Smooth muscle cell (in vitro differentiated cells): Measurements from ENCODE around the gene CAST. TPM values are rescaled to one million over a fixed set of nuclear protein-coding genes. Genes with fewer than 3 reads are reported as not detected.

Source experiments
- DNase-seq: peaks from one replicate; lab custom pipeline; 2025; ENCODE audit not compliant: unreplicated experiment; lab: John Stamatoyannopoulos, UW
- H2AFZ ChIP-seq: fragments of 200-600 bp; sonication (generic); 2 replicates; pipeline ENCODE4 v1.6.0; 2016; ENCODE audit warnings: antibody characterized with exemption, low read depth, mild to moderate bottlenecking
- H3F3A ChIP-seq: fragments of 200-600 bp; sonication (generic); 2 replicates; pipeline ENCODE4 v1.6.0; 2017; ENCODE audit warnings: antibody characterized with exemption, low read depth
- H3K27ac ChIP-seq: fragments of 200-600 bp; sonication (generic); 2 replicates; pipeline ENCODE4 v1.5.1; 2016; ENCODE audit warnings: low read depth, mild to moderate bottlenecking
- H3K27me3 ChIP-seq: fragments of 200-600 bp; sonication (generic); 2 replicates; pipeline ENCODE4 v1.6.1; 2016; ENCODE audit warnings: low read depth, mild to moderate bottlenecking
- H3K36me3 ChIP-seq: fragments of 200-600 bp; sonication (generic); 2 replicates; pipeline ENCODE4 v1.5.1; 2016; ENCODE audit warnings: low read depth
- H3K4me1 ChIP-seq: fragments of 200-600 bp; sonication (generic); 2 replicates; pipeline ENCODE4 v1.5.1; 2016; ENCODE audit warnings: low read depth
- H3K4me2 ChIP-seq: fragments of 200-600 bp; sonication (generic); 2 replicates; pipeline ENCODE4 v1.6.0; 2016; ENCODE audit warnings: mild to moderate bottlenecking
- H3K4me3 ChIP-seq: fragments of 200-600 bp; sonication (generic); 2 replicates; pipeline ENCODE4 v1.5.1; 2016; ENCODE audit warnings: mild to moderate bottlenecking
- H3K79me2 ChIP-seq: fragments of 200-600 bp; sonication (generic); 2 replicates; pipeline ENCODE4 v1.6.0; 2016; ENCODE audit warnings: low read depth, mild to moderate bottlenecking
- H3K9ac ChIP-seq: fragments of 200-600 bp; sonication (generic); 2 replicates; pipeline ENCODE4 v1.6.0; 2016; ENCODE audit warnings: low read depth
- H3K9me3 ChIP-seq: fragments of 200-600 bp; sonication (generic); replicated peaks from 2 replicates; pipeline ENCODE4 v1.5.1; 2016; ENCODE audit warnings: low read depth
- H4K20me1 ChIP-seq: fragments of 200-600 bp; sonication (generic); 2 replicates; pipeline ENCODE4 v1.6.0; 2016; ENCODE audit warnings: low read depth
- WGBS: methylation state at CpG from one replicate; pipeline ENCODE4 v1.1.7; 2016; ENCODE audit warnings: low lambda C conversion rate; 5-methylcytosine and 5-hydroxymethylcytosine counted together
- polyA plus RNA-seq: library from polyadenylated mRNA; unstranded; fragments of >200 nt; fragmentation: Nextera tagmentation; extraction: Ambion mirVana; gene quantifications from 2 replicates; pipeline ENCODE4 v1.2.1, GENCODE V29; 2016
- total RNA-seq: library from RNA; depleted of rRNA; stranded (reverse); fragments of >200 nt; gene quantifications from 2 replicates; pipeline ENCODE4 v1.2.3, GENCODE V29; 2014
- TF ChIP-seq, protein P1 (sequence below): fragments of 200-600 bp; sonication (generic); IDR thresholded peaks from 2 replicates; pipeline ENCODE4 v1.5.1; 2017; ENCODE audit warnings: borderline replicate concordance, mild to moderate bottlenecking, antibody characterized with exemption; ENCODE audit not compliant: insufficient read depth, poor library complexity, severe bottlenecking

Gene CAST
- total and polyA plus RNA-seq, 2 experiments from 2014 or later, result 76.2 to 189 TPM

DNA sequence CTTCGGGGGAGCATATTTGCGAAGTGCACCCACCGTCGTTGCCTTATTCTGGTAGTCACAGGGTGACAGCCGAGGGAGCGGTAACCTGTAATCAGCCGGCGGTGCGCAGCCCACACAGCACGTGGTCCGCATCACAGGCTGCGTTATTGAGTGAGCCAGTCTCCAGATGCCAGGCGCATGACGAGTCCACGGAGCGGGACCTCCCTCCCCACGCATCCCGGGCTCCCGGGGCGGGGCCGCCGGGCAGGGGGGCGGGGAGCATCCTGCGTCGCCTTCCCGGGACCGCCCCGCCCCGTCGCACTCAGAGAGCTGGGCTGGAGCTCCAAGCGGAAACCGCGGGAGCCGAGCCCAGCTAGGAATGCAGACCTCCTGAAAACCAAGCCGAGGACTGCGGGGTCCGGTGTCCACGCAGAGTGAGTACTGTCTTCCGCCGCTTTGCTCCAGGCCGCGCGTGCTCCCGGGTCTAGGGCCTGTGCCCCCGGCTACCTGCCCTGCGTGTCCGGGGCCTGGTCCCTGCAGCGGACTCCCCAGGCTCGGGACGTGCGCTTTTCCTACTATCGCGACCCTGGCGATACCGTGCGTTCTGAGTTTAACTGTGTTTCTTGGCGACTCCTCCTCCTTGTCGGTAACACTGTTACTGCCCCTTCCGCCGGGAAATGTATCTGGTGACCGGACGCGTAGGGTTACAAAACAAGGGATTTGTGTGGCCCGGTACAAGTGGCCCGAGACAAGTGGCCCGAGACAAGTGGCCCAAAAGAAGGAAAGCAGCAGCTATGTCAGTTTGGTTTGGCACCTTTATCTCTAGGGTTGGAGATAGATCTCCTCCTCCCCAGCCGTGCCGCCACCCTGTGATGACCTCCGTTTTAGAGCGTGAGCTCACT is 40.6 kb downstream of the CAST start:
- peak; percentile 82 for DNase-seq
- H3K4me3 ChIP-seq, result peak overlapping the region; percentile 64
- H4K20me1 ChIP-seq, result peaks cover 35% of the 10 kb centered on the region
- peaks cover 41% of the 10 kb centered on the region for H3K79me2 ChIP-seq
- WGBS, result 3% methylated on average over 68 of the region's 70 CpGs
- peak overlapping the region; percentile 94 for H3K27ac ChIP-seq
- H3K9ac ChIP-seq, result peak overlapping the region; percentile 90
- peak overlapping the region; percentile 53 for H2AFZ ChIP-seq
- H3K4me2 ChIP-seq, result peak overlapping the region; percentile 89
- TF ChIP-seq, protein P1, sequence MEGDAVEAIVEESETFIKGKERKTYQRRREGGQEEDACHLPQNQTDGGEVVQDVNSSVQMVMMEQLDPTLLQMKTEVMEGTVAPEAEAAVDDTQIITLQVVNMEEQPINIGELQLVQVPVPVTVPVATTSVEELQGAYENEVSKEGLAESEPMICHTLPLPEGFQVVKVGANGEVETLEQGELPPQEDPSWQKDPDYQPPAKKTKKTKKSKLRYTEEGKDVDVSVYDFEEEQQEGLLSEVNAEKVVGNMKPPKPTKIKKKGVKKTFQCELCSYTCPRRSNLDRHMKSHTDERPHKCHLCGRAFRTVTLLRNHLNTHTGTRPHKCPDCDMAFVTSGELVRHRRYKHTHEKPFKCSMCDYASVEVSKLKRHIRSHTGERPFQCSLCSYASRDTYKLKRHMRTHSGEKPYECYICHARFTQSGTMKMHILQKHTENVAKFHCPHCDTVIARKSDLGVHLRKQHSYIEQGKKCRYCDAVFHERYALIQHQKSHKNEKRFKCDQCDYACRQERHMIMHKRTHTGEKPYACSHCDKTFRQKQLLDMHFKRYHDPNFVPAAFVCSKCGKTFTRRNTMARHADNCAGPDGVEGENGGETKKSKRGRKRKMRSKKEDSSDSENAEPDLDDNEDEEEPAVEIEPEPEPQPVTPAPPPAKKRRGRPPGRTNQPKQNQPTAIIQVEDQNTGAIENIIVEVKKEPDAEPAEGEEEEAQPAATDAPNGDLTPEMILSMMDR, result no peak
- peaks cover 19% of the 10 kb centered on the region for H3F3A ChIP-seq
- H3K9me3 ChIP-seq, result no peaks in the 10 kb centered on the region
- H3K4me1 ChIP-seq, result peaks cover 20% of the 10 kb centered on the region
- H3K36me3 ChIP-seq, result peaks cover 6% of the 10 kb centered on the region
- no peaks in the 10 kb centered on the region for H3K27me3 ChIP-seq

DNA sequence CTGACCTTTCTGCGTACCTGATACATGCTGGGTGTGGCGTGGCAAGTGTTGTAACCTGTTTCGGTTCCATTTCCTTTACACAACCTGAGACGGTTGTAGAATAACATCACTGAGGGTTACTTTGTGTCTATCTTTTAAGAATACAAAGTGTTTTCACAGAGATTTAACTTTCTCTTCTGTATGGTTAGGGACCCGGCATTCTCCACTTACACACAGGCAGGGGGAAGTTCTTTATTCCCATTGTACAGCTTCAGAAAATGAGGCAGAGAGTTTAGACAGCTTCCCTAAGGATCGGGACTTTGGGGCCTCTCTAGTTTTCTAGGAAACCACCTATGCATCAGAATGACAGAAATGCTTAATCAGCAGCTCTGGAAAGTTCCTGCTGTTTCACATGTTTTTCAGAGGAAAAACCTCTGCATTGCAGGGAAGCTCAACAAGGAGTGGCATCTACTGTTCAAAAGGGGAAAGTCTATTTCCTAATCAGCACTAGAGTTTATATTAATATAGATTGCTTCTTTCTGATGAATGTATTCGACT is 41.3 kb downstream of the CAST start:
- peak overlapping the region; percentile 53 for H2AFZ ChIP-seq
- peaks cover 20% of the 10 kb centered on the region for H3K4me1 ChIP-seq
- peaks cover 47% of the 10 kb centered on the region for H3K79me2 ChIP-seq
- no peaks in the 10 kb centered on the region for H3K27me3 ChIP-seq
- H4K20me1 ChIP-seq, result peaks cover 42% of the 10 kb centered on the region
- DNase-seq, result no peak
- H3K4me3 ChIP-seq, result peak overlapping the region; percentile 64
- peak overlapping the region; percentile 87 for H3K4me2 ChIP-seq
- H3F3A ChIP-seq, result peaks cover 20% of the 10 kb centered on the region
- H3K9me3 ChIP-seq, result no peaks in the 10 kb centered on the region
- WGBS, result 25% methylated on average over 7 of the region's 7 CpGs
- peak overlapping the region; percentile 94 for H3K27ac ChIP-seq
- TF ChIP-seq, protein P1, result no peak
- peak overlapping the region; percentile 90 for H3K9ac ChIP-seq
- H3K36me3 ChIP-seq, result peaks cover under 1% of the 10 kb centered on the region

DNA sequence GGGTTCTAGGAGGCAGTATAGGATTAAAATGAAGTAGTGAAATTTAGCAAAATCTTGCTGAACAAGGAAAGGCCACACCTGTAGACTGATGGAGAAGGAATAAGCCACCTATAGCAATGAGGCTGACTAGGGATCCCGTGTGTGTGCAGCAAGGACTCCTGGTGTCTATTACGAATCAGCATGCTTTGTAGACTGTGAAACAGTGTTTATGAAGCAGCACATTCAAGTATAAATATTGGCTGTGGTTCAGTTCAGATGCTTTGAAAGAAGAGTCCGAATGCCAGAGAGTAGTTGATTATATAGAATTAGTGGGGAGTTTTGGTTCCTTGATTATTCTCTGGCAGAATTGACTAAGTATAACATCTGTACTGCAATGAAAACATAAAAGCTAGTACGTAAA is 41.8 kb downstream of the CAST start:
- 88% methylated on average over 4 of the region's 4 CpGs for WGBS
- no peaks in the 10 kb centered on the region for H3K27me3 ChIP-seq
- DNase-seq, result no peak
- peak overlapping the region; percentile 90 for H3K9ac ChIP-seq
- peaks cover 48% of the 10 kb centered on the region for H4K20me1 ChIP-seq
- H3F3A ChIP-seq, result peaks cover 16% of the 10 kb centered on the region
- TF ChIP-seq, protein P1, result no peak
- H3K36me3 ChIP-seq, result no peaks in the 10 kb centered on the region
- H3K4me1 ChIP-seq, result peaks cover 23% of the 10 kb centered on the region
- H3K9me3 ChIP-seq, result no peaks in the 10 kb centered on the region
- H3K4me3 ChIP-seq, result peak overlapping the region; percentile 64
- H3K79me2 ChIP-seq, result peaks cover 53% of the 10 kb centered on the region
- H3K4me2 ChIP-seq, result peak overlapping the region; percentile 87
- H2AFZ ChIP-seq, result no peak overlapping the region
- H3K27ac ChIP-seq, result peak overlapping the region; percentile 94
